Lung (tissue), 12 donors: ENCODE data around the gene SYNE3. TPM values are rescaled to one million over a fixed set of nuclear protein-coding genes. Genes with fewer than 3 reads are reported as not detected.
A peak's percentile ranks its signal among the peaks of the same experiment; 100 is the strongest.

ENCODE experiments used
- ATAC-seq: fragments of 200-7000 bp; cut with Tn5 transposase; one replicate; pipeline ENCODE4 v1.9.1; 2020; ENCODE audit warnings: moderate number of reproducible peaks; ENCODE audit not compliant: insufficient read depth, low FRiP score
- DNase-seq, 3 donors: peaks; one replicate each; pipeline ENCODE4 v3.0.0-alpha.2; 2013 to 2017
- H3K27ac ChIP-seq, 2 donors: one replicate each; pipeline ENCODE4 v1.5.1; 2013; ENCODE audit warnings: mild to moderate bottlenecking in 2 of 2, moderate library complexity in 2 of 2, control low read depth in 1 of 2, inconsistent platforms in 1 of 2, low read depth in 1 of 2, low read length in 1 of 2
- H3K27me3 ChIP-seq, 3 donors: one replicate each; pipeline ENCODE4 v1.5.1; 2013; ENCODE audit warnings: low read length in 2 of 3; ENCODE audit not compliant: control insufficient read depth in 3 of 3, insufficient read depth in 3 of 3
- H3K36me3 ChIP-seq, 4 donors: one replicate each; pipeline ENCODE4 v1.5.1; 2013; ENCODE audit warnings: low read length in 4 of 4, mild to moderate bottlenecking in 1 of 4, moderate library complexity in 1 of 4; ENCODE audit not compliant: control insufficient read depth in 4 of 4, insufficient read depth in 4 of 4
- H3K4me1 ChIP-seq, 5 donors: one replicate each; pipeline ENCODE4 v1.5.1; 2013; ENCODE audit warnings: low read length in 5 of 5, mild to moderate bottlenecking in 2 of 5, moderate library complexity in 1 of 5; ENCODE audit not compliant: control insufficient read depth in 5 of 5, insufficient read depth in 5 of 5
- H3K4me3 ChIP-seq: one replicate; pipeline ENCODE4 v1.5.1; 2013; ENCODE audit warnings: mild to moderate bottlenecking, control low read depth, moderate library complexity
- H3K9ac ChIP-seq, 2 donors: one replicate each; pipeline ENCODE4 v1.5.1; 2013; ENCODE audit warnings: low read length in 2 of 2, control low read depth in 1 of 2; ENCODE audit not compliant: insufficient read depth in 1 of 2
- H3K9me3 ChIP-seq, 4 donors: one replicate each; pipeline ENCODE4 v1.5.1; 2013; ENCODE audit warnings: low read length in 3 of 4, mild to moderate bottlenecking in 1 of 4, moderate library complexity in 1 of 4; ENCODE audit not compliant: control insufficient read depth in 4 of 4, insufficient read depth in 3 of 4
- CTCF ChIP-seq: IDR thresholded peaks from 2 replicates; pipeline ENCODE4 v1.5.1; 2012; ENCODE audit warnings: mild to moderate bottlenecking; ENCODE audit errors: control extremely low read depth, extremely low read depth
- WGBS, 2 donors: extraction: QIAGEN DNeasy Blood & Tissue Kit; methylation state at CpG; one replicate each; pipeline ENCODE4 v1.1.7; 2013; 5-methylcytosine and 5-hydroxymethylcytosine counted together
- polyA plus RNA-seq, 2 donors: library from polyadenylated mRNA; stranded (reverse); fragments of 200-250 nt; gene quantifications; one replicate each; pipeline ENCODE4 v1.2.1, GENCODE V29; 2013
- total RNA-seq, 2 donors: library from RNA; depleted of rRNA in 1 of 2; stranded (reverse); fragments of >200 nt in 1 of 2; gene quantifications; one replicate each; pipeline ENCODE4 v1.2.1, GENCODE V29; 2014 to 2021
- donor health status: control.
- donor health status: control.
- donor health status: Bipolar disorder and iron deficiency.
- donor health status: healthy.
- donor health status: DM: yes; HTN: yes; CAD: no.

The SYNE3 gene
- total and polyA plus RNA-seq, 4 donors = 2.7 to 30.5 (median 6.1) TPM

DNA sequence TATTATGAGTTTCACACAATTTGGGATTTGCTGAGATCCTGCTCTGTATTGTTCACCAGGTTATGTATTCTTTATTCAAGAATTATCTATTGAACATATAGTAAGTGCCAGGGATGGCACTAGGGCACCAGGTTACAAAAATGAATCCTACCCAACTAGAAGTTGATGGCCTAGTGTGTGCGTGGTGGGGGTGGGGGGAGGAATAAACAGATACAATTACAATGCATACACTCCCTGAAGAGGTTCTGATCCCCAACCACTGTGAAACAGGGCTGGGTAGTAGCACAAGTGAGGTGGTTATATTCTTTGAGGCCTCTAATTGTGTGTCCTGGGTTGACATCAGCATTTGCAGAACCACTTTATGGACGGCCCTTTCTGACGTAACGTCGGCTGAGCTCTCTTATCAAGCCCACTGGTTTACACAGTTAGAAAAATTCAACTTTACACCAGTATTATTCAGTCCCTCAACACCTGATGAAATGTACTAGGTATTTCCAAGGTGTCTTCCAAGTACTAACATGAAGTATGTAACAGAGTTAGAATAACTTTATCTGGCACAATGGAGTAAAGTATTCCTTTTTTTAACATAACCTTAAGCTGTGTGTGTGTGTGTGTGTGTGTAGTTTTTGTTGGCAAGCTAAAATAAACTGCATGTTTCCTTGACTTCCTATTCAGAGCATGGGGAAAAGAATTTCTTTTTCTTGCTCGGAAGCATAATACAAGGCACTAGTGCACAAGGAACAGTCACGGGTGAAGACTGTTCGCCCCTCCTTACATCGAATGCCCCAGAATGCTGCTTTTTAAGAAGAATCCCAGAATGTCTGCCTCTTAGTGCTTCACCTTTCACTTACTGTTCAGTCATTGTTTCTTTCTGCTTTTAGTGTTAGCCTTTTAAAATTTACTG, 10.3 kb upstream of the SYNE3 start:
- no peak for ATAC-seq
- DNase-seq = peak in 1 of 3 donors; percentile 53
- H3K9ac ChIP-seq = peak overlapping the region in 1 of 2 donors; percentile 20
- no peak for TF ChIP-seq CTCF
- WGBS, 2 donors = 30 to 33% methylated on average over 9 of the region's 9 CpGs
- H3K36me3 ChIP-seq = peaks cover 0 to 6% (median 3%) of the 10 kb centered on the region in 4 donors
- no peaks in the 10 kb centered on the region for H3K27me3 ChIP-seq
- H3K4me1 ChIP-seq = peaks cover 7 to 24% (median 21%) of the 10 kb centered on the region in 5 donors
- H3K4me3 ChIP-seq = no peak overlapping the region
- no peaks in the 10 kb centered on the region for H3K9me3 ChIP-seq
- H3K27ac ChIP-seq = peak overlapping the region in 1 of 2 donors; percentile 77

- TF ChIP-seq CTCF = no peak
- Histone ChIP-seq H3K27ac (peak overlapping the region in 1 of 2 donors; percentile 61), H3K4me1 (peaks cover 4 to 25% (median 14%) of the 10 kb centered on the region in 5 donors), H3K4me3 (no peak overlapping the region), H3K9ac (no peak overlapping the region), H3K27me3 (no peaks in the 10 kb centered on the region), H3K36me3 (peaks cover 0 to 6% (median 3%) of the 10 kb centered on the region in 4 donors), H3K9me3 (no peaks in the 10 kb centered on the region)
- WGBS, 2 donors = 81 to 88% methylated on average over 5 of the region's 5 CpGs
- DNase-seq (no peak), ATAC-seq (no peak)
Measured at GRCh38 chr14:95525999-95526398, 9.5 kb upstream of the SYNE3 start.

DNA sequence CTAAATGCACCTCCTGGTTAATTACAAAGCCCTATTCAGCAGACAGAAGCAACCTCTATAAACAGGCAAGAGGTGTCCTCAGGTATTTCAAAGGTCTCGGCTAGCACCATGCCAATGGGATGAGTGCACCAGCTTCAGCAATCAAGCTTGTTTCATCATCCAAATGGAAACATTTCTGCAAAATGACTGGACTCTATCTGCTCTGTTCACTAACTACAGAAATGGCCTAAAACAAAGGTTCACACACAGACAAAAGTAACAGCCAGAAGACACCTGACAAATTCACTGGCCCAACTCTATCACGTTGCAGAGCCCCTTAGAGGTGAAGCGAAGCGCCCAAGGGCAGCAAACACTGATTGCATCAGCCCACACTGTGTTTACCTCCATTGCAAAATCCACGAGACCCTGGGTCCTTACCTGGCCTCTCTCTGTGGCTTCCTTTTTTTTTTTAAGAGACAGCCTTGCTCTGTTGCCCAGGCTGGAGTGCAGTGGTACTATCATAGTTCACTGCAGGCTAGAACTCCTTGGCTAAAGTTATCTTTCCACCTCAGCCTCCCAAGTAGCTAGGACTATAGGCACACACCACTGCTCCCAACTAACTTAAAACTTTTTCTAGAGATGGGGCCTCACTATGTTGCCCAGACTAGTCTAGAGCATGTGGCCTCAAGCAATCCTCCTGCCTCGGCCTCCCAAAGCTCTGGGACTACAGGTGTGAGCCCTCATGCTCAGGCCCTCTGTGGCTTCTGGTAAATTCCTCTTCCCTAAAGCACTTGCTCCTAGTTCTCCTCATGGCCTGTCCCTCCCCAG, 8.5 kb upstream of the SYNE3 start:
- WGBS, 2 donors = 53 to 64% methylated on average over 6 of the region's 6 CpGs
- Histone ChIP-seq H3K9ac (no peak overlapping the region), H3K4me3 (no peak overlapping the region), H3K27me3 (no peaks in the 10 kb centered on the region), H3K27ac (peak overlapping the region in 1 of 2 donors; percentile 69), H3K36me3 (peaks cover 0 to 6% (median 3%) of the 10 kb centered on the region in 4 donors), H3K9me3 (no peaks in the 10 kb centered on the region), H3K4me1 (peaks cover 4 to 28% (median 14%) of the 10 kb centered on the region in 5 donors)
- DNase-seq (no peak), ATAC-seq (no peak)
- TF ChIP-seq CTCF = no peak
